GM19238 (cell line): ENCODE data around the gene ZDHHC1.

ENCODE experiments used
- DNase-seq: peaks from one replicate; pipeline ENCODE4 v3.0.0; 2011; ENCODE audit warnings: low spot score; ENCODE audit not compliant: insufficient read length

Gene ZDHHC1

DNA sequence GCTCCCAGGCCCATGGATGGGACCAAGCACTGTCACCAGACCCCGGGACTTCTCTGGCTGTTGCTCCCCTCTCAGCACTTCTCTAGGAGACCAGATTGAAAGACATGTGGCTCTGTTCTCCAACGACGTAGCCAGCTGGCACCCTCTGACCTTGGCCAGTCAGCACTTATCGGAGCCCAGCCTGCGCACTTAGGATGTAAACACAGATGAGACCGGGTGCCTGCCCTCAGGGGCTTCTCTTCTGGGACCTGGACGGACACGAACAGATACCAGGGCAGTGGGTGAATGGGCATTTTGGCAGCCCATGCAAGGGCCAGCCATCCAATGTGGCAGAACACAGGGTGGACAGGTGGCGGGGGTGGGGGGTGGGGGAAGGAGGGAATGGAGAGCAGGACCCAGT is 6.6 kb downstream of the ZDHHC1 start:
- DNase-seq = no peak

DNA sequence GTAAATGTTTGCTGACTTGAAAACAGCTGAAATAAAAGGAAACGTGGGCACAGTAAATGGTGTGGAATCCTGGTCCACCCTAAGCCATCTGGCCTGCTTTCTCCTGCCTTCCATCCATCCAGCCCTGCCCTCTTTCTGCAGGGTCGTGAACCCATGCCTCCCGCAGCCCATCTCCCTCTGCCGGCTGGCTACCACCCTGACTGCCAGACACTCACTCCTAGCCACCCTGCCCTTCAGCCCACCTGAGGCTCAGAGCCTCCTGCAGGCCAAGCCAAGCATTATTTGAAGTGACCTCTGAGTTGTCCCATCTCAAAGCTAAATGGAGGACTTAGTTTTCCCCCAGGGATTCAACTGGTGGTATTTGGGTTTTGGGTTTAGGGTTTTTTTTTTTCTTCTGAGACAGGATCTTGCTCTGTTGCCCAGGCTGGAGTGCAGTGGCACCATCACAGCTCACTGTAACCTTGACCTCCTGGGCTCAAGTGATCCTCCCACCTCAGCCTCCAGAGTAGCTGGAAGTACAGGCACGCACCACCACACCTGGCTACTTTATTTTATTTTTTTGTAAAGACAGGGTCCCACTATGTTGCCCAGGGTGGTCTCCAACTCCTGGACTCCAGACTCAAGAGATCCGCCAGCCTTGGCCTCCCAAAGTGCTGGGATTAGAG is 8.4 kb downstream of the ZDHHC1 start:
- no peak for DNase-seq

DNA sequence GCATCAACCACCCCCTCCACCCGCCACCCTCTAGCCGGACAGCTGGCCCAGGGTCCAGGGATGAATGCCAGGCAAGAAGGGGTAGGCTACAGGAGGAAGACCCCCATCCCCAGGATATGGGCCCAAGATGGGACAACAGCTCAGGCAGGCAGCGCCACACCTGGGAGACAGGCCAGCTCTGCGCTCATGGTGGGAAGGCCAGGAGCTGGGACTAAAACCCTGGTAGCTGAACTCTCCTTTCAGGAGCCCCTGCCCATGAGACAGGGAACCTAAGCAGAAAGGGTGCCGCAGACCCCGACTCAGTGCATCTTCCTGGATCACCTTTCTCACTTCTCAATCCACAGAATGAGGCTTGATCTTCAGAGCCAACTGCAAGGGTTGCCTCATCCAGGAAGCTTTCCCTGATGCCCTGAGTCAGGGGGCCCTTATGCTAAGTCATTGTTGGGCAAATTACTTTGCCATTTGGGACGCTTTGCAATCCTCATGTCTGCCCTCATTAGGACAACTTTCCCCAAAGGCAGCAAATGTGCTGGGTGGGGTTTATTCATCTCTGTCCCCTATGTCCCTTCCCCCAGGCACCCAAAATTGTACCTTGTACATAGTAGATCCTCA is 9.0 kb downstream of the ZDHHC1 start:
- DNase-seq = no peak

GRCh38 chr16:67406111-67406971 is 9.9 kb downstream of the ZDHHC1 start:
- no peak for DNase-seq

DNA sequence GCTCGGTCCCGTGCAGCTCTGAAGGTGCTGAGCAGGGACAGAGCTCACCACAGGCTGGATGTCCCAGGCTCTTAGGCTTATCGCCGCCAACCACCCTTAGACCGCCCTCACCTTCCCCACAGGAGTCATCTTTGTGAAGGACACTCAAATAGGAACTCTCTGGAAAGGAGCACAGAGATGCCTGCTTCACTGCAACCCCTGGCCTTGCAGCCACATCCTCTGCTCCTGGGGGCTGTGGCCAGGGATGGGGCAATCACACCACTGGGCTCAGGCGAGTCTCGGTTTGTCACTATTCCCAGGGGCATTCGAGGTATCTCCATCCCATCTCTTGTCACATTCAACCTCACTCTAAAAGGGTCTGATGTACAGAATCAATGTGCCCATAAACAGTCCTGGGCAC is 10.9 kb downstream of the ZDHHC1 start:
- DNase-seq = no peak

DNA sequence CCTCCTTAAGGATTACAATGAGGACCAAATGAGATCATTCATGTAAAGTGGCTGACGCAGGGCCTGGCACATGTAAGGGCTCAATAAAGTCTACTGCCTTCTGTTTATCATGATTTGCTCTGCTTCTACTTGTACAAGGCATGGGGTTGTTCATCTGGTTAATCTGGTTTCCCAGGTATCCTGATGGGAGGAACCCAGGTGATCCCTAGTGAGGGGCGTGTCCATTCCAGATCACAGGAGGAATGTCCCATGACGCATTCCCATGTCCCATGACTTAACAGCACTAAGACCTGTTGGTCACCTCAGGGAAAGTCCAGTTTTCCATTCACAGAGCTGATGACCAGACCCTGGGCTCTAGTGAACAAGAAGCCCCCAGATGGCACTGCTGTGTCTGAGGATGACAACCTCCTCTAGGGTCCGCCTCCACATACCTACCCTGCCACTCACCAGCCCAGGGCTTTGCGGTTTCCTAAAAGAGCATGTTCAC is 11.5 kb downstream of the ZDHHC1 start:
- DNase-seq = no peak

- no peak for DNase-seq
Measured at GRCh38 chr16:67403976-67404555, 12.2 kb downstream of the ZDHHC1 start.

DNA sequence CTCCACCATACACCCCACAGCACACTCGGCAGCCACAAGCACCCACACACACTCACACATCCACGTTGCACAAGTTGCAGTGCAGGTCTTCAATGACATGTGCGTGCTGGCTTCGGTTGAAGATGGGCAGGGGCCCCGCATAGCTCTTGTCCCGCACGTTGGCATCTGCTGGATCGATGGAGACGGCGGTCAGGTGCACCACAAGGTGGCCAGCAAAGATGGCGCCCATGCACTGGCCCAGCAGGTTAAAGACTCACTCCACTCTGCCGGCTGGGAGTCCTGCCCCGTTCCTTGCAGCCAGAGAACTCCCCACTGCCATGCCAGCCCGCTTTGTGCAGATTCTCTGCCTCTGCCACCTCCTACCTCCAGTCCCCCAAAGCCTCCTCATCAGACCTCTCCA is 15.4 kb downstream of the ZDHHC1 start:
- no peak for DNase-seq

DNA sequence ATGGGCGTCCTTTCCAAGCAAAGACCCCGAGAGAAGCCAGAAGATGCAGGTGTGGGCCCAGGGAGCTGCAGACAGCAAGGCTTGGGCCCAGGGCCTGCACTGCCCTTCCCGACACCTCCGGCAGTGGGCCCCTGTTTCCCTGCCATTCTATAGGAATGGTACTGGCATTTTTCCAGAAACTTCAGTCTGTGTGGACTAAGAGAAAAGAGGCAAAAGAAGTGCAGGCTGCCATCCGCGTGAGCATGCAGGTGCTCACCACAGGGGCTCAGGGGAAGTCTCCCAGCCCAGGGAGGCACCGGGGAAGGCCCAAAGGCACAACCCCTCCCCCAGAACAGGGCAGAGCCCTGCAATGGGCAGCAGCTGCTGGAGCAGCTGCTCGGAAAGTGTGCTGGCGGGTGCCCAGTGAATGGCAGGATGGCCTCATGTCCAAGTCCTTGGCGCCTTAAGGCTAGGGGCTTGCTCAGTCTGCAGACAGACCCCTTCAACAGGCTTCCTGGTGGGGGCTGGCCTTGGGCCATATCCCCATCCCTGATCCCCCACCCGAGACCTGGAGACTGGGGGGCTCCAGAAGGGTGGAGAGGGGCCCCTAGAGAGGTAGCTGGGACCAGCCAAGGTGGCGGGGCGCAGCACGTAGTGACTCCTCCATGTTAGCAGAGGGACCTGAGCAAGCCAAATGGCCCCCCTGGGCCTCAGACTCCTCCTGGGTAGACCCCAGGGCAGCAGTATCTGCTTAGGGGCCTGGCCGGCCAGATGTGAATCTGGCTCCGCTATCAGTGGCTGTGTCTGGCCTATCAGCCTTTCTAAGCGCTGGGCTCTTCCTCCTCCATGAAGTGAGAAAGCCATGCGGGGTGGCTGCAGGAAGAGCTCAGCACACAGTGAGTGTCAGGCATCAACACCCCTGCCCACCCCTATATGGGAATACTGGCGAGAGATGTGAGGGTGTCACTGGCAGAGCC is 16.2 kb downstream of the ZDHHC1 start:
- DNase-seq = no peak

DNA sequence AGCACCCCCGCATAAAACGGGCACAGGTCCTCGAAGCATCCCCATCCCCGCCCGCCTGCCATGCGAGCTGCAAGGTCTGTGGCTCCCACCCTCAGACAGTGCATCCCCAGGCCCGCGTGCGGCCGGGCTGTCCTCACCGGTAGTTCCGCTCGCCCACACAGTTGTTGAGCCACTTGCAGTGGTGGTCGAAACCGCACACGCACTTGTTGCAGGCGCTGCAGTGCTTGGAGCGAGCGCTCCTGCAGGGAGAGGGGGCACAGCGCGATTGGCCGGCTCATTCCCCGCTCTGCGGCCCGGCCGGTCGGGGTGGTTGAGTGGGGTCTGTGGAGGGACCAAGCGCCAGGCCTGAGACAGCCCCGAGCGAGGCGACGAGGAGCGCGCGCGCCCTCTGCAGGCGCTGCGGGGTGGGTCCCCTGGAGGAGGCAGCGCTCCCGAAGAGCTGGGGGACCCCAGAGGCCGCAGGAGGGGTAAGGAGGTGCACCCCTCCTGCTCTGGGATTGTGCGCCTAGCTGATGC is 17.0 kb downstream of the ZDHHC1 start:
- peak; percentile 70 for DNase-seq

GRCh38 chr16:67398546-67399217 is 17.6 kb downstream of the ZDHHC1 start:
- DNase-seq = no peak

DNA sequence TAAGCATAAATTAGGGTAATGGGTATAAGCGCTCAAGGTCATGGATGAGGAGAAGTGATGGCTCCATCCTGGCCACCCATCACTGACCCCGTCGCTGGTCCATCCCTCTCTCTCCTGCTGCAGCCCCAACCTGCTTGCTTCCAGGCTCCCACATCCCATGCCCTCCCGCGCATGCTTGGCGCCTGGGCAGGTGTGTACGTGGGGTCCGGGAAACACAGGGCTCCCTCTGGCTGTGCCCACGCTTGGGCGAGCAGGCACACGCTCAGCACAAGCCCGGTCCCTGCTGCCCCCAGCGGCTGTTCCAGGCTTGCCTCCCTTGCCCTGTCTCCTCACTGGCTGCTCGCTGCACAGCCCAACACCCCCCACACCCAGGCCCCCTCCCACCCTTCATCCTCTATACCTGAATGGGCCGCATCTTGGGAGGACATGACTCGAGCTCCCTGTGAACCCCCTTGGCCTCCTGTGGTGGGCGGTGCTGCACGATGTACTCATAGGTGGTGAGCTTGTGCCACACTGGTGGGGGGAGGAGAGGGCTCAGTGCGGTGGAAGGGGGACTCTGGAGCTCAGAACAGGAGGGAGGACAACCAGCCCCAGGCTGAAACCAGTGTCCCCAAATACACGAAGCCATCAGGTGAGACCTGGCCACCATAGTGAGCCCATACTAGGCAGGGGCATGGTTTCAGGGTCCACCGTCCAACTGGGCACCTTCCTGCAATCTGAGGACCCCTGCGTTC is 18.3 kb downstream of the ZDHHC1 start:
- no peak for DNase-seq

DNA sequence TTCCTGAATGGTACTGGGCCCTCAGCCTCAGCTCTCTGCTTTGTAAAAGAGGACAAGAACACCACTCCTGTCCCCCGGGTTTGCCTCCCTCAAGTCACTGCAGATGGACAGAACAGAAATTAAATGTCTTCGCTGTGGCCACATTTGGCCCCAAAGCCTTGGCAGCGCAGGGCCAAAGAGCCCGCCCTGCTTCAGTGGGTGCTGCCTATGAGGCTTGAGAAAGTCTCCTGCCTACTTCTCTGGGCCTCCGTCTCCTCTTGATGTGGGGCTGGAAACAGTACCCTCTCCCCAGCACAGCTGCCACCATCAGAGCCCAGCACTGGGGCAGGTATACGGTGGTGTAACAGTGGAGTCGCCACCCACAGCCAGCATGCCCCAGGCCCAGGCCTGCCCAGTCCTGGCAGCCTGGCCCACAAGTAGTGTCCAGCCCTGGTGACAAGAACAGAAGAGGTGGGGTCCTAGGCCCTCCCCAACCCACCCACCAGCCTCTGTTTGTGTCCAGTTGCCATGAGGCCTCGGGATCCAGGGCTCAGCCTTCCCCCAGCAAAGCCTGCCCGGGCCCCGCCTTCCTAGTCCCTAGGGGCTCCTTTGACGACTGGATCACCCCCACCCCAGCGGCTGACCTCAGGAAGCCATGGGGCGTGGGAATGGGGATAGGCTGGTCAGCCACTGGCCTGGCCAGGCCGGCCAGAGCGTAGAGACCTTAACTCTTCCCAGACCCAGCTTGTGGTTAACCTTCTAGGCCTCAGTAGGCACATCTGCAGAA is 19.1 kb downstream of the ZDHHC1 start:
- no peak for DNase-seq

GRCh38 chr16:67396159-67397035 is 19.9 kb downstream of the ZDHHC1 start:
- no peak for DNase-seq

GRCh38 chr16:67395458-67396158 is 20.7 kb downstream of the ZDHHC1 start:
- DNase-seq = no peak

DNA sequence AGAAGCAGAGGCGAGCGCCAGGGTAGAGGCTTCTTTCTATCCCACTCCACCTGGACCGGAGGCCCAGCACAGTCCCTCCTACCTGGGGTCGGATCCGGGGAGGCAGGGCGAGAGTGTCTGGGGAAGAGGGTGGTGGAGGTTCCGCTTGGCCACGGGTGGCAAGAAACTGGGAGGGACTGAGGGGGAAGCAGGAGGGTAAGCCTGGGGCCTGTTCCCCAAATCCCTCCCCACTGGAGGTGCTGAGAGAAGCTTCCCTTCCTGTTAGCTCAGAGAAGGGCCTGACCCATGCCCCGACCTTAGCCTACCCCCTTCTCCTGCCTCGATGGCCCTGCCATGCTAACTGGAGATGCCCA is 21.2 kb downstream of the ZDHHC1 start:
- DNase-seq = no peak
